A549 (cell line): Measurements from ENCODE around the gene AHR.

Source experiments
- CEBPB ChIP-seq, 2 experiments: fragments of >200 bp in 1 of 2; sonication (Bioruptor Twin) in 1 of 2; formaldehyde crosslinking in 1 of 2; IDR thresholded peaks; 2 replicates each; pipeline ENCODE4 v1.6.1; 2012 to 2016
- CHD2 ChIP-seq: fragments of 150-350 bp; IDR thresholded peaks from 2 replicates; pipeline ENCODE4 v1.6.1; 2014; ENCODE audit warnings: low read length; ENCODE audit not compliant: partially characterized antibody
- EP300 ChIP-seq, 2 experiments: fragments of >200 bp; sonication (Bioruptor Twin); formaldehyde crosslinking; IDR thresholded peaks; 2 replicates in 1 of 2; 3 replicates in 1 of 2; pipeline ENCODE4 v1.6.1; 2016 to 2017
- HDAC2 ChIP-seq: fragments of 200-600 bp; sonication (generic); IDR thresholded peaks from 2 replicates; pipeline ENCODE4 v1.6.1; 2016
- POLR2A ChIP-seq: IDR thresholded peaks from 2 replicates; pipeline ENCODE4 v1.6.1; 2012; ENCODE audit warnings: mild to moderate bottlenecking, low read length
- RCOR1 ChIP-seq: fragments of 150-350 bp; IDR thresholded peaks from 2 replicates; pipeline ENCODE4 v1.6.1; 2014; ENCODE audit warnings: antibody characterized with exemption, low read length, low read depth
- SMC3 ChIP-seq: fragments of >200 bp; sonication (Bioruptor Twin); formaldehyde crosslinking; IDR thresholded peaks from 3 replicates; pipeline ENCODE4 v1.6.1; 2018; ENCODE audit warnings: inconsistent platforms
- SREBF2 ChIP-seq: fragments of 450-650 bp; IDR thresholded peaks from 2 replicates; pipeline ENCODE4 v1.6.1; 2014; ENCODE audit warnings: mild to moderate bottlenecking, moderate library complexity
- ZC3H11A ChIP-seq: fragments of 450-650 bp; IDR thresholded peaks from 2 replicates; pipeline ENCODE4 v1.6.1; 2014; ENCODE audit warnings: antibody characterized with exemption, mild to moderate bottlenecking
- TF ChIP-seq, protein P1 (sequence below): IDR thresholded peaks from 2 replicates; pipeline ENCODE4 v1.6.1; 2012; ENCODE audit warnings: low read depth, borderline replicate concordance
- TF ChIP-seq, protein P2 (sequence below): fragments of 150-350 bp; IDR thresholded peaks from 2 replicates; pipeline ENCODE4 v1.6.1; 2014; ENCODE audit warnings: low read depth, mild to moderate bottlenecking, low read length
- TF ChIP-seq, protein P3 (sequence below): fragments of >200 bp; sonication (Bioruptor Twin); formaldehyde crosslinking; IDR thresholded peaks from 3 replicates; pipeline ENCODE4 v1.5.1; 2016
- TF ChIP-seq, protein P4 (sequence below): fragments of 200-600 bp; sonication (generic); IDR thresholded peaks from 2 replicates; pipeline ENCODE4 v1.6.1; 2016; ENCODE audit warnings: antibody characterized with exemption, mild to moderate bottlenecking, moderate library complexity
- TF ChIP-seq, protein P5 (sequence below): IDR thresholded peaks from 2 replicates; pipeline ENCODE4 v1.6.1; 2012

DNA sequence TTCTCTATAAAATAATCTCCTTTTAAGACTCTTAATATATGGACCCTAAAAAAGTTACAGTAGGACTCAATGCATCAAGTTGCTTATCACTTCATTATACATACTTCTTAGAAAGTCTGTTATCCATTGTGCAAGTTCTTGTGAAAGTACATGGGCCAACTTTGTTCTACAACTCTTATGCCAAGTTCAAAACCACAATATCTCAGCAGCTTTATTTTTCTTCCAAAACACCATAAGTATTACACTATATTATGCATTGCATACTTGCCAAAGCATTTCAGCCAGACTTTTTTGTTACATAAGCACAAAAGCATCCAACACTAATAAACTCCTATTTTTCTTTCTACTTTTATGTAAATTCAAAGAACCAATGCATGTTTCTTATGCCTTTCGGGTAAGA lies 94.4 kb downstream of the AHR start:
- TF ChIP-seq EP300 (IDR thresholded peaks at IDR 0.05) (no peak), SMC3 (no peak), POLR2A (no peak), CHD2 (no peak), RCOR1 (no peak), CEBPB (IDR thresholded peaks at IDR 0.05) (no peak), ZC3H11A (no peak), HDAC2 (no peak), SREBF2 (no peak)
- TF ChIP-seq, protein P1, sequence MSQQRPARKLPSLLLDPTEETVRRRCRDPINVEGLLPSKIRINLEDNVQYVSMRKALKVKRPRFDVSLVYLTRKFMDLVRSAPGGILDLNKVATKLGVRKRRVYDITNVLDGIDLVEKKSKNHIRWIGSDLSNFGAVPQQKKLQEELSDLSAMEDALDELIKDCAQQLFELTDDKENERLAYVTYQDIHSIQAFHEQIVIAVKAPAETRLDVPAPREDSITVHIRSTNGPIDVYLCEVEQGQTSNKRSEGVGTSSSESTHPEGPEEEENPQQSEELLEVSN = no peak
- TF ChIP-seq, protein P2, sequence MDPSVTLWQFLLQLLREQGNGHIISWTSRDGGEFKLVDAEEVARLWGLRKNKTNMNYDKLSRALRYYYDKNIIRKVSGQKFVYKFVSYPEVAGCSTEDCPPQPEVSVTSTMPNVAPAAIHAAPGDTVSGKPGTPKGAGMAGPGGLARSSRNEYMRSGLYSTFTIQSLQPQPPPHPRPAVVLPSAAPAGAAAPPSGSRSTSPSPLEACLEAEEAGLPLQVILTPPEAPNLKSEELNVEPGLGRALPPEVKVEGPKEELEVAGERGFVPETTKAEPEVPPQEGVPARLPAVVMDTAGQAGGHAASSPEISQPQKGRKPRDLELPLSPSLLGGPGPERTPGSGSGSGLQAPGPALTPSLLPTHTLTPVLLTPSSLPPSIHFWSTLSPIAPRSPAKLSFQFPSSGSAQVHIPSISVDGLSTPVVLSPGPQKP = no peak
- TF ChIP-seq, protein P3, sequence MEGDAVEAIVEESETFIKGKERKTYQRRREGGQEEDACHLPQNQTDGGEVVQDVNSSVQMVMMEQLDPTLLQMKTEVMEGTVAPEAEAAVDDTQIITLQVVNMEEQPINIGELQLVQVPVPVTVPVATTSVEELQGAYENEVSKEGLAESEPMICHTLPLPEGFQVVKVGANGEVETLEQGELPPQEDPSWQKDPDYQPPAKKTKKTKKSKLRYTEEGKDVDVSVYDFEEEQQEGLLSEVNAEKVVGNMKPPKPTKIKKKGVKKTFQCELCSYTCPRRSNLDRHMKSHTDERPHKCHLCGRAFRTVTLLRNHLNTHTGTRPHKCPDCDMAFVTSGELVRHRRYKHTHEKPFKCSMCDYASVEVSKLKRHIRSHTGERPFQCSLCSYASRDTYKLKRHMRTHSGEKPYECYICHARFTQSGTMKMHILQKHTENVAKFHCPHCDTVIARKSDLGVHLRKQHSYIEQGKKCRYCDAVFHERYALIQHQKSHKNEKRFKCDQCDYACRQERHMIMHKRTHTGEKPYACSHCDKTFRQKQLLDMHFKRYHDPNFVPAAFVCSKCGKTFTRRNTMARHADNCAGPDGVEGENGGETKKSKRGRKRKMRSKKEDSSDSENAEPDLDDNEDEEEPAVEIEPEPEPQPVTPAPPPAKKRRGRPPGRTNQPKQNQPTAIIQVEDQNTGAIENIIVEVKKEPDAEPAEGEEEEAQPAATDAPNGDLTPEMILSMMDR = no peak
- TF ChIP-seq, protein P4, sequence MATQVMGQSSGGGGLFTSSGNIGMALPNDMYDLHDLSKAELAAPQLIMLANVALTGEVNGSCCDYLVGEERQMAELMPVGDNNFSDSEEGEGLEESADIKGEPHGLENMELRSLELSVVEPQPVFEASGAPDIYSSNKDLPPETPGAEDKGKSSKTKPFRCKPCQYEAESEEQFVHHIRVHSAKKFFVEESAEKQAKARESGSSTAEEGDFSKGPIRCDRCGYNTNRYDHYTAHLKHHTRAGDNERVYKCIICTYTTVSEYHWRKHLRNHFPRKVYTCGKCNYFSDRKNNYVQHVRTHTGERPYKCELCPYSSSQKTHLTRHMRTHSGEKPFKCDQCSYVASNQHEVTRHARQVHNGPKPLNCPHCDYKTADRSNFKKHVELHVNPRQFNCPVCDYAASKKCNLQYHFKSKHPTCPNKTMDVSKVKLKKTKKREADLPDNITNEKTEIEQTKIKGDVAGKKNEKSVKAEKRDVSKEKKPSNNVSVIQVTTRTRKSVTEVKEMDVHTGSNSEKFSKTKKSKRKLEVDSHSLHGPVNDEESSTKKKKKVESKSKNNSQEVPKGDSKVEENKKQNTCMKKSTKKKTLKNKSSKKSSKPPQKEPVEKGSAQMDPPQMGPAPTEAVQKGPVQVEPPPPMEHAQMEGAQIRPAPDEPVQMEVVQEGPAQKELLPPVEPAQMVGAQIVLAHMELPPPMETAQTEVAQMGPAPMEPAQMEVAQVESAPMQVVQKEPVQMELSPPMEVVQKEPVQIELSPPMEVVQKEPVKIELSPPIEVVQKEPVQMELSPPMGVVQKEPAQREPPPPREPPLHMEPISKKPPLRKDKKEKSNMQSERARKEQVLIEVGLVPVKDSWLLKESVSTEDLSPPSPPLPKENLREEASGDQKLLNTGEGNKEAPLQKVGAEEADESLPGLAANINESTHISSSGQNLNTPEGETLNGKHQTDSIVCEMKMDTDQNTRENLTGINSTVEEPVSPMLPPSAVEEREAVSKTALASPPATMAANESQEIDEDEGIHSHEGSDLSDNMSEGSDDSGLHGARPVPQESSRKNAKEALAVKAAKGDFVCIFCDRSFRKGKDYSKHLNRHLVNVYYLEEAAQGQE = no peak
- TF ChIP-seq, protein P5, sequence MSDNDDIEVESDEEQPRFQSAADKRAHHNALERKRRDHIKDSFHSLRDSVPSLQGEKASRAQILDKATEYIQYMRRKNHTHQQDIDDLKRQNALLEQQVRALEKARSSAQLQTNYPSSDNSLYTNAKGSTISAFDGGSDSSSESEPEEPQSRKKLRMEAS = no peak
